Kidney (tissue), 14 donors: ENCODE results near the gene CCDC201. TPM values are rescaled to one million over a fixed set of nuclear protein-coding genes. Genes with fewer than 3 reads are reported as not detected.

Experiments
- DNase-seq, 5 donors: peaks; one replicate each; pipeline ENCODE4 v3.0.0-alpha.2; 2013 to 2020
- FAIRE-seq: peaks from 2 replicates; lab custom pipeline; 2012; peaks lifted over from hg19 to GRCh38; lab: Jason Lieb, UNC
- H3K27ac ChIP-seq, 2 donors: one replicate each; pipeline ENCODE4 v1.7.0; 2013; ENCODE audit warnings: low read depth in 2 of 2, low read length in 2 of 2, inconsistent platforms in 1 of 2
- H3K27me3 ChIP-seq: one replicate; pipeline ENCODE4 v1.7.1; 2013; ENCODE audit warnings: low read length, inconsistent platforms; ENCODE audit not compliant: control insufficient read depth, insufficient read depth
- H3K36me3 ChIP-seq, 3 donors: one replicate each; pipeline versions ENCODE4 v1.7.0 to v1.7.1; 2013; ENCODE audit warnings: low read length in 3 of 3, control low read depth in 1 of 3, inconsistent platforms in 1 of 3; ENCODE audit not compliant: insufficient read depth in 3 of 3, control insufficient read depth in 2 of 3
- H3K4me1 ChIP-seq, 3 donors: one replicate each; pipeline versions ENCODE4 v1.7.0 to v1.7.1; 2013; ENCODE audit warnings: low read length in 3 of 3, inconsistent platforms in 1 of 3, low read depth in 1 of 3; ENCODE audit not compliant: control insufficient read depth in 2 of 3, insufficient read depth in 2 of 3
- H3K4me3 ChIP-seq, 3 donors: one replicate each; pipeline versions ENCODE4 v1.7.0 to v1.8.1; 2013; ENCODE audit warnings: low read length in 3 of 3, control low read depth in 1 of 3, inconsistent platforms in 1 of 3
- H3K9ac ChIP-seq, 3 donors: one replicate each; pipeline versions ENCODE4 v1.7.0 to v1.7.1; 2013; ENCODE audit warnings: low read length in 3 of 3, control low read depth in 1 of 3, inconsistent platforms in 1 of 3
- H3K9me3 ChIP-seq, 3 donors: one replicate each; pipeline versions ENCODE4 v1.7.0 to v1.7.1; 2013; ENCODE audit warnings: low read length in 3 of 3, control low read depth in 1 of 3, inconsistent platforms in 1 of 3; ENCODE audit not compliant: control insufficient read depth in 2 of 3, insufficient read depth in 1 of 3
- intact Hi-C: fragments of 100-400 bp; cut with DNase I; formaldehyde crosslinking; loops from one replicate; pipeline ENCODE4 v1.11.1; 2022
- polyA plus RNA-seq: library from polyadenylated mRNA; stranded (reverse); fragments of 350-450 nt; fragmentation: Illumina TruSeq; extraction: RNeasy Lipid Tissue Mini Kit (QIAGEN cat#74804); gene quantifications from one replicate; pipeline ENCODE4 v1.2.3, GENCODE V29; 2014; ENCODE audit warnings: low read depth, low replicate concordance; ENCODE audit not compliant: insufficient read depth
- total RNA-seq: library from RNA; stranded (reverse); fragmentation: NEBNext Ultra II Directional; extraction: Animal tissue kit (Norgen Biotek cat#: 25700); gene quantifications from one replicate; pipeline ENCODE4 v1.2.1, GENCODE V29; 2021
- TF ChIP-seq, protein P1 (sequence below): IDR thresholded peaks from 3 replicates; pipeline ENCODE4 v1.5.1; 2012; ENCODE audit warnings: mild to moderate bottlenecking, moderate library complexity, borderline replicate concordance; ENCODE audit not compliant: insufficient read depth; ENCODE audit errors: extremely low read depth
- donor health status: control.
- donor health status: control.
- donor health status: control.
- donor health status: control.
- donor health status: control.
- donor health status: DM: yes; HTN: yes; CAD: no.
- donor health status: Normal renal cell carcinoma (clear cell type).

Gene CCDC201
- total and polyA plus RNA-seq, 2 donors from 2014 or later = not detected

DNA sequence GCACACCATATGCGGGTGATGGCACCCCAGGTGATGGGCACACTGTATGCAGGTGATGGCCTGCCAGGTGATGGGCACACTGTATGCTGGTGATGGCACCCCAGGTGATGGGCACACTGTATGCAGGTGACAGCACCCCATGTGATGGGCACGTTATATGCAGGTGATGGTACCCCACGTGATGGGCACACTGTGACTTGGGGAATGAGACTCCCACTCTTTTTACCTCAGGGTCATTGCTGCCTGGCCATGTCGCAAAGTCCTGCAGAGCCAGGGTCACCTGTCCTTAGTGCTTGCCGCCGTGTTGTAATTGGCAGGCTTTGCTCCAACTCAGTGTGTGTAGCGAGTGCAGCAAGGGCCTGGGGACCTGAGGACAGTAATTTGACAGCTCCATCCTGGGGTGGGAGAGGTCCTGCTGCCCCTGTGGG lies 7.6 kb upstream of the CCDC201 start:
- Histone ChIP-seq H3K9ac (no peak overlapping the region), H3K27me3 (no peaks in the 10 kb centered on the region), H3K27ac (no peak overlapping the region), H3K36me3 (no peaks in the 10 kb centered on the region), H3K4me3 (no peak overlapping the region), H3K9me3 (peaks cover 0 to 3% (median 0%) of the 10 kb centered on the region in 3 donors), H3K4me1 (no peaks in the 10 kb centered on the region)
- intact Hi-C loops = no loop called here
- no peak for FAIRE-seq
- TF ChIP-seq, protein P1, sequence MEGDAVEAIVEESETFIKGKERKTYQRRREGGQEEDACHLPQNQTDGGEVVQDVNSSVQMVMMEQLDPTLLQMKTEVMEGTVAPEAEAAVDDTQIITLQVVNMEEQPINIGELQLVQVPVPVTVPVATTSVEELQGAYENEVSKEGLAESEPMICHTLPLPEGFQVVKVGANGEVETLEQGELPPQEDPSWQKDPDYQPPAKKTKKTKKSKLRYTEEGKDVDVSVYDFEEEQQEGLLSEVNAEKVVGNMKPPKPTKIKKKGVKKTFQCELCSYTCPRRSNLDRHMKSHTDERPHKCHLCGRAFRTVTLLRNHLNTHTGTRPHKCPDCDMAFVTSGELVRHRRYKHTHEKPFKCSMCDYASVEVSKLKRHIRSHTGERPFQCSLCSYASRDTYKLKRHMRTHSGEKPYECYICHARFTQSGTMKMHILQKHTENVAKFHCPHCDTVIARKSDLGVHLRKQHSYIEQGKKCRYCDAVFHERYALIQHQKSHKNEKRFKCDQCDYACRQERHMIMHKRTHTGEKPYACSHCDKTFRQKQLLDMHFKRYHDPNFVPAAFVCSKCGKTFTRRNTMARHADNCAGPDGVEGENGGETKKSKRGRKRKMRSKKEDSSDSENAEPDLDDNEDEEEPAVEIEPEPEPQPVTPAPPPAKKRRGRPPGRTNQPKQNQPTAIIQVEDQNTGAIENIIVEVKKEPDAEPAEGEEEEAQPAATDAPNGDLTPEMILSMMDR = no peak
- DNase-seq = no peak

DNA sequence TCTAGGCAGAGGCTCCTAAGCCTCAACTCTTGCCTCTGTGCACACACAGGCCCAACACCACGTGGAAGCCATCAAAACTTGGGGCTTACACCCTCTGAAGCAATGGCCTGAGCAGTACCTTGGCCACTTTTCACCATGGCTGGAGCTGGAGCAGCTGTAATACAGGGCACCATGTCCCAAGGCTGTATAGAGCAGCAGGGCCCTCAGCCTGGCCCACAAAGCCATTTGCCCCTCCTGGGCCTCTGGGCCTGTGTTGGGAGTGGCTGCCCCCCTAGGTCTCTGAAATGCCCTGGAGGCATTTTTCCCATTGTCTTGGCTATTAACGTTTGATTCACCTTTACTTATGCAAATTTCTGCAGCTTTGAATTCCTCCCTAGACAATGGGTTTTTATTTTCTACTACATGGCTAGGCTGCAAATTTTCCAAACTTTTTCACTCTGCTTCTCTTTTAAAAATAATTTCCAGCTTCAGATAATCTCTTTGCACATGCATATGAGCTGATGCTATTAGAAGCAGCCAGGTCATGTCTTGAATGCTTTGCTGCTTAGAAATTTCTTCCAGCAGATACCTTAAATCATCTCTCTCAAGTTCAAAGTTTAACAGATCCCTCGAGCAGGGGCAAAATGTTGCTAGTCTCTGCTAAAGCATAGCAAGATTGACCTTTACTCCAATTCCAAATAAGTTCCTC lies 5.7 kb upstream of the CCDC201 start:
- intact Hi-C loops = no loop called here
- TF ChIP-seq, protein P1 = no peak
- H3K36me3 ChIP-seq = no peaks in the 10 kb centered on the region
- H3K9ac ChIP-seq = no peak overlapping the region
- H3K27me3 ChIP-seq = no peaks in the 10 kb centered on the region
- FAIRE-seq = no peak
- H3K4me3 ChIP-seq = no peak overlapping the region
- no peak for DNase-seq
- H3K9me3 ChIP-seq = peaks cover 0 to 3% (median 0%) of the 10 kb centered on the region in 3 donors
- no peak overlapping the region for H3K27ac ChIP-seq
- H3K4me1 ChIP-seq = no peaks in the 10 kb centered on the region

DNA sequence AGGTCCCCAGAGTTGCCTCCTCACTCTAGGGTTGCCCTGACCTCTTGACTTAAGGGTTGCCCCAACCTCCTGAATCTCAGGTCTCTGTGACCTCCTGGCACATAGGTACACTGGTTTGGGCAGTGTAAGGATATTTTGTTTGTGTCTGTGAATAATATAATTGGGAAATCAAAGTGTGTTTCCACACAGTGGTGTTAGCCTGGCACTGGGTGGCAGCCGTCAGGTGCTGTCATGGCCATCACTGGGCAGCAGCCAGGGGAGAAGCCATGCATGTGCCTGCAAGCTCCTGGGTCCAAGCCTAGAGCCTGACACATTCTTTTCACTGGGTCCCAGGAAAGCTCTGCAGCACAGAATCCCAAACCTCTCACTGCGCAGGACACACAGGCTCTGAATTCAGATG lies 3.6 kb upstream of the CCDC201 start:
- no peak for DNase-seq

More for the DNA sequence above, 3.6 kb upstream of the CCDC201 start:
- FAIRE-seq = no peak
- H3K4me3 ChIP-seq = no peak overlapping the region
- no peak overlapping the region for H3K27ac ChIP-seq
- H3K36me3 ChIP-seq = no peaks in the 10 kb centered on the region
- peaks cover 0 to 3% (median 0%) of the 10 kb centered on the region in 3 donors for H3K9me3 ChIP-seq
- intact Hi-C loops = no loop called here
- no peak overlapping the region for H3K9ac ChIP-seq
- TF ChIP-seq, protein P1 = no peak
- no peaks in the 10 kb centered on the region for H3K27me3 ChIP-seq
- H3K4me1 ChIP-seq = no peaks in the 10 kb centered on the region
